ENCODE results near the gene SHROOM3.

GRCh38 chr4:76540486-76540885 lies 105.5 kb downstream of the SHROOM3 start:
- TF ChIP-seq CTCF (conservative IDR thresholded peaks at IDR 0.05 in 1 of 2, IDR thresholded peaks at IDR 0.05 in 1 of 2; ENCODE audit: extremely low read depth in 1 of 2, insufficient read depth in 1 of 2, low read depth in 1 of 2, low read length in 2 of 2): no peak
- no peak for TF ChIP-seq EZH2 (IDR thresholded peaks at IDR 0.05; ENCODE audit: borderline replicate concordance, low read length)

Data from mammary epithelial cell (primary cell).